ENCODE results near the gene GSTM5.
"Not testable (repeated sequence)": the region's sequence is repeated elsewhere in the genome, so short reads cannot be mapped to it uniquely, and the experiment has no call there.

GSTM5 gene

DNA sequence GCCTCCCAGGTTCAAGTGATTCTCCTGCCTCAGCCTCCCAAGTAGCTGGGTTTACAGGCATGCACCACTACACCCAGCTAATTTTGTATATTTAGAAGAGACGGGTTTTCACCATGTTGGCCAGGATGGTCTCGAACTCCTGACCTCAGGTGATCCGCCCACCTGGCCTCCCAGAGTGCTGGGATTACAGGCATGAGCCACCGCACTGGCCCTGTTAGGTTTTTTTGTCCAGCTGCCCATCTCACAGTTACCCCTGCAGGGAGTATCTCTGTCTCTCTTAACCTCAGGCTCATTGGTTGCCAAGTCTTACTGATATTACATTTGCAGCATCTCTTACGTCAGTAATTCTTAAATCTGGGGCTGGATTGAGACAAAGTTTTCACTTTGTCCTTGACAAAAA lies 44.3 kb downstream of the GSTM5 start:
- in situ Hi-C loops (cut with HindIII; ENCODE audit: low pct_ligation_motif_present, low pct_unique_long_range_greater_than_20kb, low sequenced_read_pairs): not testable (repeated sequence)

DNA sequence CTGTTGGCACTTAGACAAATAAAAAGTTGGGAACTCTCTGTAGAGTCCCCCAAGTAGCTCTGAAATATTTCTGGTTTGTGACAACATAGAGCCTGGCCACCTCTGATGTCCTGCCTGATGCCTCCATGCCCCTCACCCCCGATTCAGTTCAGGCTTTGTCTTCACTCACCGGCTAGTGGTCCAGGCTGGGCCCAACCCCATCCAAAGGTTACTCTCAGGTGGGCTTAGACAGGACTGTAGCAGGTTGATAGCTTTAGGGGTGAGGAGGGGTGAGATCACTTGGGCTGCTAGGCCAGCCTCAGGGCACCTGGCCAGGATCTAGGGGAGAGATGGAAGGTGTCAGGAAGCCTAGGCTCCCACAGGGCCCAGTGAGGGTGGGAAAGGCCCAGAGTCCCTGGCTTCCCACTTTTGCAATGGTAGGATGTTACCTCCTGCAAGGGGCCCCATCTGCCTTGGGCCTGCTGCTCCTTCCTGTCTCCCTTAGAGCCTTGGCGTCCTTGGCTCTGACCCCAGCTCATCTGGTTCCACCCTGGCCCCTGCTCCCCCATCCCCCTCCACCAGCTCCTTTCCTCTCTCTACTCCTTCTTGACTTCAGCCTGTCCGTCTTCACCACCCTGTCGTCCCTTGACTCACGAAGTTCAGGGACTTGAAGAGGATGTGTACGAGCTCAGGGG lies 44.9 kb downstream of the GSTM5 start:
- in situ Hi-C loops (cut with HindIII; ENCODE audit: low pct_ligation_motif_present, low pct_unique_long_range_greater_than_20kb, low sequenced_read_pairs): no loop called here
- DNase-seq: no peak

More for the DNA sequence above, 44.3 kb downstream of the GSTM5 start:
- DNase-seq: not testable (repeated sequence)

DNA sequence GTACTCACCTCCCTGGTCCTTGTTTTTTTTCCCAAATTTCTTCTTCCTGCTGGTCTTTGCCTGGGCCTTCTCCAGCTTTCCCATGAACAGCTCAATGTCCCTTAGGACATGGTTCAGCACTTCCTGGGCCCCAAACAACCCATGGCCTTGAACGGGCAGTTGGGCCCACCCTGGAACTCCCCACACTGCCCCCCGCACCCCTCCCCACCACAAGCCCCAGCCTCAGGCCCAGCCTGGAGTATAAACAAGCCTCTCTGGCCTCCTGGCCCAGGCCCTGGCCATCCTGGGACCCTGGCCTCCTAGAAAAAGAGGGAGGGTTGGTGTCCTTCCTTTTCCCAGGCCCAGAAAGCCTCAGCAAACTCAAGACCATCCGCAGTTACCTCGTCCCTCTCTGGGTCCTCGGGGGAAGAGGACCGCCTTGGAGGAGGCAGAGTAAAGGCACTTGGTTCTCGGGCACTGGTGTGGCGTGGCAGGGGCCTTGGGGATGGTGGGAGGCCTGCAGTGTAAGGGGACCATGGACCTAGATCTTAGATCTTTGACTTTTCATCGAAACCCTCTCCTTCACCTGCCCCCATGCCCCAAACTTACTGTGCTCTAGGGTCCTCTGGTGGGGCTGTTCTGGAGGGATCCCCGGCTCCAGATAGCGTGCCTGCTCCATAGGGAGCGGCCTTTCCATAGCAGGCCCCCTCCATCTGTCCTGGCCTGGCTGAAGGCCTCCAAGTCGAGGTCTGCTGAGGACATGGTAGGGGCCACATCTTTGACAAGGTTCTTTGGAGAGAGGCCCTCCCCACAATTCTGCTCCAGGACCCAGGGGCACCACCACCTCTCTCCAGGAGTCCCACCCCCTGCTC lies 46.1 kb downstream of the GSTM5 start:
- in situ Hi-C loops (cut with HindIII; ENCODE audit: low pct_ligation_motif_present, low pct_unique_long_range_greater_than_20kb, low sequenced_read_pairs): no loop called here
- no peak for DNase-seq

DNA sequence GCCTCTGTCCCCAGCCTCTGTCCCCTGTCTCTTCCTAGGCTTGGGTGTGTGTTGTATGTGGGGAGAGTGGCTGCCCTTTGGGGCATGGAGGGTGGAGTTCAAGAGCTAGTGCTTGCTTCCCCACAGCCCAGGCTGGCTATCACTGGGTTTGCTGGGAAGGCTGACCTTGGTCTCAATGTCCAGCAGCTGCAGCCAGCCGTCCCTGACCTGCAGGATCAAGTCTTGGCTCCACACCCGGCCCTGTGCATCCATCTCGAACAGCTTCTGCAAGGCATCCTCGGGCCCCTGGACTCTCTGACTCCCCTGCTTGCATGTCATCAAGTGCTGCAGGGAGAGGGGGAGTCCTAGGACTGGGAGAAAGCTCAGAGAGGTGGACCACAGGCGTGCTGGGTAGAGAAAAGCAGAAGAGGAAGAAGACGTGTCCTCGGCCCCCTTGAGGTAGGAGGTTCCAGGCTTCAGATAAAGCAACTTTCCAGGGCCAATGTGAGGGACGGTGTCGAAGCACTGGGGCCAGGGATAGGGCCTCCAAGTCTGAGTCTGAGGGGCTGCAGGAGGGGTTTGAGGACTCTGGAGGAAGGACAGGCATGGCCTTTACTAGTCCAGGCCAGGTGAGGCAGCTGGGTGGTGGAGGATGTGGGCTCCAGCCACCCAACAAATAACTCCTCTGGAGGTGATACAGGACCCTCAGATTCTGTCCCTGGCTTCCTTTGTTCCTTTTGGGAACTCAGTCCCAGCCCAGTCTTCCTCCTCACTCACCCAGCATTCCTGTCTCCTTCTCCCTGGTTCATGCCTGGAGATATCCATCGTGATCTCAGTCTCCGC lies 47.7 kb downstream of the GSTM5 start:
- in situ Hi-C loops (cut with HindIII; ENCODE audit: low pct_ligation_motif_present, low pct_unique_long_range_greater_than_20kb, low sequenced_read_pairs): no loop called here
- DNase-seq: no peak

DNA sequence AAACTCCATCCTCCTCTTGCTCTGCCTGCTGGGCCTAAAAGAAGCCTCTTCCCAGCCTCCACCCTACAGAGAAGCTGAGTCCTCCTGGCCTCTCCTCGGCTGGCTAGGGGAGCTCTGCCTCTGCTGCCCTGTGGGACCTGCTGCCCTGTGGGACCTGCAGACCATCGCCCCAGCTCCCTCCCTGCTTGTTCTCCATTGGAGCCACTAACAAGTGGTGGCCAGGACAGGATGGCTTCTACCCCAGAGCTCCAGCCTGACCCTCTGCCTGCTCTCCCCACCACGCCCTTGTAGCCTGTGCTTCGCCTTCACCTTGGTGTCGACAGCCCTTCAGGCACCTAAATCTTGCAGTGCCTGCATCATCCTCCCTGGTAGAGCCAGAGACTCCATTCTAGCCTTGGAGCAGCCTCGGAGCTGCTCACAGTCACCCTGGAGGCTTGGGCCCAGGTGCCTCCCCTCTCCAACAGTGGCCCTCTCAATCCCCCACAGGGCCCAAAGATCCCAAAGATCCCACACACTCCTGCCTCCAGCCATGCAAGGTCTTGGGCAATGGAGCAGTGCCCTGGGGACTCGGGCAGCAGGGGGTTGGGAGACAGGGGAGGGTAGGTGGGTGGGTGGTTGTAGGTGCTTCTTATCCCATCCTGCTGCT lies 48.7 kb downstream of the GSTM5 start:
- no peak for DNase-seq
- in situ Hi-C loops (cut with HindIII; ENCODE audit: low pct_ligation_motif_present, low pct_unique_long_range_greater_than_20kb, low sequenced_read_pairs): no loop called here

DNA sequence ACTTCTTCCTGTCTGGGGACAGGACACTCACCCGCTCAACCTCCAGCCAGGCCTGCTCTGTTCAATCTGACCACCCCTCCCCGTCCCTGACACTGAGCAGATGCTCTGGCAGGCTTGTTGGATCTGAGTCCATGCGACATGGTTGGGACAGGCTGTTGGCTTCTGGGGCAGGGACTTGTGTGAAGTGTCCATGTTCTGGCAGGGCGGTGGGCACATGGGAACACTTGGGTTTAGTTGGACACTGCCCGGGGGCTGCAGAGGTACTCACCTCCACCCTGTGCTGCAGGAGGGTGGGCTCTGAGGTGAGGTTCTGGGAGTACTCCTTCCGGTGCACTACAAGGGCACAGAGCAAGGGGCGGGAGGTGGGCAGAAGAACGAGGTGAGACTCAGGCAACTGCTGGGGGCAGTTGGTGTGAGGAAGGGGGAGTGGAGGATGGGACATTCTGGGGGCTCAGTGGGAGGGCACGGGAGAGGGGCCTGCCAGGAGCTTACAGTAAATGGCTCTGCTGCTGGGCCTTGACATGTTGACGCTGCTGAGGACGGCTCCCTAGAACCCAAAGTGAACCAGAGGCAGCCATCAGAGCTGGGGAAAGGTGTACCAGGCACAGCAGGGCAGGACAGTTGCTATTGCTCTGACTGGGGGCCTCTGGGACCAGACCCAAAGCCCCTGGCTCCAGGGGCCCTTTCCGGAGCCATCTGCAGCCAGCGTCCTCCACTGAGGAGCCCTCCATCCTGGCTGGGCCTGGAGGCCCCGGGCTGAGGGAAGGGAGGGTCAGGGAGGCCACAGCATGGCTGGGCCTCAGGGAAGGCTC lies 49.4 kb downstream of the GSTM5 start:
- in situ Hi-C loops (cut with HindIII; ENCODE audit: low pct_ligation_motif_present, low pct_unique_long_range_greater_than_20kb, low sequenced_read_pairs): no loop called here
- no peak for DNase-seq

DNA sequence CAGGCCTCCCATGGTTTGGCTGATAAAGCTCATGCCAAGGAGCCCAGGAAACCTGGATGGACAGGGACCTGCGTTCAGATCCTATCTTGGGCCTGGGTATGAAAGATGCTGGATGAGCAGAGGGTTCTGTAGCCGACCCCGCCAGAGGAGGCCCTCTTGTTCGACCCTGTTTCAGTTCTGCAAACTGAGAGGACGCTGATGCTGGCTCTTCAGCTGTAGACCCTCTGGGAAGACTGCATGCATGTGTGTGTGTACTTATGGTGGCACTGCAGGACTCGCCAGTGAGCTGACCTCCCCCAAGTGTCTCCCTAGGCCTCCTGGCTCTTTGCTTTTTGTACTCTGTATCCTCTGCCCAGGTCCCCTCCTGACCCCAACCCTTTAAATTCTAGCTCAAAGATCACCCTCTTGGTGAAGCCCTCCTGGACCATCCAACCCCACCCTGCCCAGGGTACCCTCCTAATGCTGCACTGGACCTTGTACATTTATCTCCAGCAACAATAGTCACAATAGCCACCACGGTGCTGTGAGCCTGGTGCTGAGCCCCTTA lies 50.1 kb downstream of the GSTM5 start:
- in situ Hi-C loops (cut with HindIII; ENCODE audit: low pct_ligation_motif_present, low pct_unique_long_range_greater_than_20kb, low sequenced_read_pairs): no loop called here
- no peak for DNase-seq

DNA sequence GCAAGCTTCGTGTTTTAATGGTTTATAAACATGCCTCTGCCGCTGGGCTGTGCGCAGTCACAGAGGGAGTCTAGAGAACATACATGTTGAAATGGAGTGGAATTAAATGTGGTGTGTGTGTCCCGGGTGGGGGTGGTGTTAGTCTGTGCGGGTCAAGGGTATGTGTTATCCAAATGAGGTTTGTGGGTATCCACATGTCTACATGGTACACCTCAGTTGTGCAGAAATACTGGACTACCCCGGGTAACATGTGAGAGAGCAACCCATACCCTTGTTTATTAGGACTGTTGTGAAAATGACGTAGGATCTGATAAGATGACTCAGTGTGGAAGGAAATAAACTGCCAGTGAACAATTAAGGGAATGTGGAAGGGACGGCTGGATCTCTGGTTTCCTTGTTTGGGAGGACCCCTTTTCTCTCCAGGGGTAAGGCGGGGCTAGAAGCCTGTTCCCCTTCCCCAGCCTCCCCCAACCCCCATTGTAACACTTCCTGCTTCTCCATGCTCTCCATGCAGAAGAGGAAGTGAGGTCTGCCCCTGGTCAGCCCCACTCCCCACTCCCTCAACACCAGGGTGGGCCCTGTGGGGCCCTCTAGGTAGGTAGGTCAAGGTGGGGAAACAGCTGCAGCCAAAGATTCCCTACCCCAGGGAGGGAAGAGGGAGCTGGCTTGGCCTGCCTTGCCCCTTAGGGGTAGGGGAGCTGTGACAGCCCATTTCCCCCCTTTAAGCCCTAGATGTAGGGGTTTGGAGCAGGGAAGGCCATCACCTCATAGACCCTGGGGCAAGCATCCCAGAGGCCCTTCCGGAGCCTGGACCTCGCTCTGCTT lies 51.0 kb downstream of the GSTM5 start:
- no peak for DNase-seq
- in situ Hi-C loops (cut with HindIII; ENCODE audit: low pct_ligation_motif_present, low pct_unique_long_range_greater_than_20kb, low sequenced_read_pairs): no loop called here

DNA sequence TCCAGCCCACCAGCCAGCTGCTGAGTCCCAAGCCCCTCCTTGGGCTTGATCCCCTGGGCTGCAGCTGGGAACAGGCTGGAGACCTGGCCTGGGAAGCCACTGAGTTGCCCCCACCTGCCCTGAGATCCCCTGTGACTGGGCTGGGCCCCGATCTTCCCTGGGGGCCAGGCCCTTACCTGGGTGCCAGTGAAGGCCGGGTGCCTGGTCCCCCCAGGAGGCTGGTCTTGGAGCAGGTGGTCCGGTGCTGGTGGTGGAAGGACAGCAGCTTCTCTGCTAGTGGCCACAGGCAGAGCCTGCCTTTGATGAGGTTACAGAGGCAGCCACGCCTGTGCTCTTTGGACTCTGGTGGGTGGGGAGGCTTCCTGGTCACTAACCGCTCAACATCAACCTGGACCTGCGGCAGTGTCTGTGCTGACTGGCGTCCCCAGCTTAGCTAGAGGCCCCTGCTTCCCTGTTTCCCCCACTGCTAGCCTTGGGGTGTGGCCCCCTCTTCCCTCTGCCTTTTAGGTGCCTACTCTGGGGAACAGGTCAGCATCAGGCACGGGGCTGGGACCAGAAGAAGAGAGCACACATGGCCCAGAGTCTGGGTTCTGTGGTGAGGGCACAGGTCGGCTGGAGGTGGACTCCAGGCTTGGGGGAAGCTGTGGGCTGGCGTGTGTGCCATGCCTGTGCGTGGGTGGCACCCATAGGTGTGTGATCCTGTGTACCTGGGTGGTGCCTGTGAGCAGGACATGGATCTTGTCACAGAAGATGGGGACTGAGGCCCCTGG lies 51.8 kb downstream of the GSTM5 start, which contains the start of gene EPS8L3:
EPS8L3 (minus strand) TSS at position 278 of the 770 bp plus-strand sequence. CDS start 2,174 bp downstream, outside the sequence.
- in situ Hi-C loops (cut with HindIII; ENCODE audit: low pct_ligation_motif_present, low pct_unique_long_range_greater_than_20kb, low sequenced_read_pairs): no loop called here
- DNase-seq: no peak

DNA sequence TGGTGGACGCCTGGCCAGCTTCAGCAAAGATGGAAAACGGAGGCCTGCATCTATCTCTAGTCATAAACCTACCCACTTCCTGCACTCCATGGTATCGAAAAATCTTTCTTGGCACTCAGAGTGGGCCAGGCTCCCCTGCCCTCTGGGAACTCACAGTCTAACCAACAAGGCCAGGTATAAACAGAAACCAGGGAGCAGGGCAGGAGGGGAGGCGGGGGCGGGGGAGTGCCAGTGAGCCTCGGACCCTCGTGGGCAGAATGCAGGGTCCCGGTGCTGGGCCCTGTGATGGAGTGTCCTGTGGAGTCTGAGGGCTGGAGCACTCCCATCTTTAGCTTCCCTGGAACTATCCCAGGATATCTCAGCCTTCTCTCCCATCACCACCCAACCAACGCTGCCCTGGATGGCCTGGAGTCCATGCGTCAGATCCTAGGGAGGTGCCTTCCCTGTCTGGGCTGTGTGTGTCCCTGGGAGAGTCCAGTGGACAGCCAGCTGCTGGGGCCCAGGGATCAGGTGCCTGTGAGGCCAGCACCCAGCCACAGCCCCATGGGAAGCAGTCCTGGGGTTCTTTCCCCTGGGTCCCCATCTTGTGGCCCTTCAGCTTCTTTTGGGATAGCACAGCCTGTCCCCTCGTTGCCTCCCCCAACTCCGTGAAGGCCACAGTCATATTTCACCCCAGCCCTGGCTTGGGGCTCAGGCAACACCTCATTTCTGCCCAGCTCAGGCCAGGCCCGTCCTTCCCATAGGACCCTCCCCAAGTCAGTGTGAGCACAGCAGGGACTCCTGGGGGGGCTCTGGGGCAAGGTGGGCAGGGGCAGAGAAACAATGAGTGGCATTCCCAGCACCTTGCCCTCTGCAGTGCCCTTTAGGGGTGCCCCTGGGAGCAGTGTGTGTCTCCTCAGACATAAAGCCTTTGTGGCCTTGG lies 52.8 kb downstream of the GSTM5 start:
- in situ Hi-C loops (cut with HindIII; ENCODE audit: low pct_ligation_motif_present, low pct_unique_long_range_greater_than_20kb, low sequenced_read_pairs): no loop called here
- no peak for DNase-seq

DNA sequence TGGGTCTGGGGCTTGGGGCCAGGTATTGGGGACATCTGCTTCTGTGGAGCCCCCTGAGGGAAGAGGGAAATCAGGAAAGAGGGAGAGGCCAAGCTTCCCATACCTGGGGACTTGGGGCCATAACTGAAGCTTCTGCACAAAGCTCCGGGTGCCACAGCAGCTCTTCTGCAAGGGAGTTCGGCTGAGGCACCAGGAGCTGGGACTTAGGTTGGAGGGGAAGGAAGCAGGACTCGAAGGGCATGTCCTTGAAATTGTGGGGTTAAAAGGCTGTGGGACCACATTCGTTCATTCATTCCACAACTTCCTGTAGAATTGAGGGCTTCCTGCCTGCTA lies 53.4 kb downstream of the GSTM5 start:
- no peak for DNase-seq
- in situ Hi-C loops (cut with HindIII; ENCODE audit: low pct_ligation_motif_present, low pct_unique_long_range_greater_than_20kb, low sequenced_read_pairs): no loop called here

DNA sequence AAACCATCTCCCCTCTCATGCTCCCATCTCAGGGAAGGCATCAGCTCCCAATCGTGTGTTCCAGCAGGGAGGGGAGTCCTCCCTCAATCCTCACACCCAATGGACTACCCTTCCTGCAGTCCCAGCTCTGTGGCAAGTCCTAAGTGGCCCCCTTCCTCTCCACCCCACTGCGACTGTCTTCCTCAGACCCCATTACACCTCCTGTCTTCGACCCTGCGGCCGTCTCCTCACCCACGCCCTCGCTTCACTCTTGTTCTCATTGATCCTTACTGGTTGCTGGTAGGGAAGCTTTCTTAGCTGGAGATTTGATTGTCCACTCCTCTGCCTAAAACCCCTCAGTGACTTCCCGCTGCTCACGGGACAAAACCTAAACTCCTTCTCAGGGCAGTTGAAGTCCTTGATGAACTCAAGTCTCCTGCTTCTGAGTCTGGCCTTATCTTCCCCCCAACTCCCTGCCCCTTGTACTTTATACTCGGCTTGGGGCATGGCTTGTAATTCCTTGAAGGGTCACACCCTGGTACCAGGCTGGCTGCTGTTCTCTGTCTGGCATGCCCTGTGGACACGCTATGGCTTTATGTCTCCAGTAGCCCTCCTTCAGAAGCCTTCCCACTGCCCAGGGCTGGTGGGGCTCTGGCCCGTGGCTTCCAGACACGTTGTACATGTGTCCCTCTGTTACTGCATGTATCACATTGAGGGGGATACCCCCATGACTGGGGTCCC lies 54.0 kb downstream of the GSTM5 start:
- in situ Hi-C loops (cut with HindIII; ENCODE audit: low pct_ligation_motif_present, low pct_unique_long_range_greater_than_20kb, low sequenced_read_pairs): no loop called here
- DNase-seq: no peak

DNA sequence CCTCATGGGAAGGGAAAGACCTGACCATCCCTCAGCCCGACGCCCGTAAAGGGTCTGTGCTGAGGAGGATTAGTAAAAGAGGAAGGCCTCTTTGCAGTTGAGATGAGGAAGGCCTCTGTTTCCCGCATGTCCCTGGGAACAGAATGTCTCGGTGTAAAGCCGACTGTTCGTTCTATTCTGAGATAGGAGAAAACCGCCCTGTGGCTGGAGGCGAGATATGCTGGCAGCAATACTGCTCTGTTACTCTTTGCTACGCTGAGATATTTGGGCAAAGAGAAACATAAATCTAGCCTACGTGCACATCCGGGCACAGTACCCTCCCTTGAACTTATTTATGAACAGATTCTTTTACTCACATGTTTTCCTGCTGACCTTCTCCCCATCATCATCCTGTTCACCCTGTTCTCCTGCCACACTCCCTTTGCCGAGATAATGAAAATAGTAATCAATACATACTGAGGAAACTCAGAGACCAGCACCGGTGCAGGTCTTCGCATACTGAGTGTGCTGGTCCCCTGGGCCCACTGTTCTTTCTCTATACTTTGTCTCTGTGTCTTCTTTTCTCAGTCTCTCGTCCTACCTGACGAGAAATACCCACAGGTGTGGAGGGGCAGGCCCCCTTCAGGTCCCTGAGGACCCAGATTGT lies 55.1 kb downstream of the GSTM5 start:
- DNase-seq; in situ Hi-C loops (cut with HindIII; ENCODE audit: low pct_ligation_motif_present, low pct_unique_long_range_greater_than_20kb, low sequenced_read_pairs): not testable (repeated sequence)
